Uterus (tissue), 4 donors: Measurements from ENCODE around the gene RNF13. TPM values are rescaled to one million over a fixed set of nuclear protein-coding genes. Genes with fewer than 3 reads are reported as not detected.

Experiments used
- DNase-seq, 2 donors: peaks; one replicate each; pipeline ENCODE4 v3.0.0-alpha.2; 2019 to 2020
- H3K27ac ChIP-seq, 2 donors: fragments of 200-600 bp; sonication (generic); 1 replicate in 1 of 2; 2 replicates in 1 of 2; pipeline ENCODE4 v1.5.1; 2016 to 2018
- H3K27me3 ChIP-seq, 2 donors: fragments of 200-600 bp; sonication (generic); one replicate each; pipeline ENCODE4 v1.5.1; 2018 to 2019; ENCODE audit warnings: control low read depth in 1 of 2
- H3K36me3 ChIP-seq, 2 donors: fragments of 200-600 bp; sonication (generic); one replicate each; pipeline ENCODE4 v1.5.1; 2019; ENCODE audit warnings: control low read depth in 1 of 2
- H3K4me1 ChIP-seq, 2 donors: fragments of 200-600 bp; sonication (generic); one replicate each; pipeline ENCODE4 v1.5.1; 2018 to 2019; ENCODE audit warnings: control low read depth in 1 of 2
- H3K4me3 ChIP-seq, 2 donors: fragments of 200-600 bp; sonication (generic); 1 replicate in 1 of 2; 2 replicates in 1 of 2; pipeline ENCODE4 v1.5.1; 2018 to 2019; ENCODE audit warnings: mild to moderate bottlenecking in 1 of 2
- H3K9me3 ChIP-seq, 2 donors: fragments of 200-600 bp; sonication (generic); one replicate each; pipeline ENCODE4 v1.5.1; 2019; ENCODE audit warnings: control low read depth in 1 of 2
- POLR2A ChIP-seq, 2 donors: fragments of 450-650 bp; IDR thresholded peaks; one replicate each; pipeline ENCODE4 v1.6.1; 2016; ENCODE audit warnings: antibody characterized with exemption in 2 of 2, mild to moderate bottlenecking in 1 of 2, moderate library complexity in 1 of 2
- intact Hi-C: fragments of 100-400 bp; cut with DNase I; formaldehyde crosslinking; loops from one replicate; pipeline ENCODE4 v1.15.1; 2023; ENCODE audit warnings: low total_unique reads
- total RNA-seq, 4 donors: library from RNA; depleted of rRNA in 3 of 4; stranded (reverse); fragments of >200 nt in 3 of 4; gene quantifications; one replicate each; pipeline versions ENCODE4 v1.1.0 to v1.2.4, GENCODE V29; 2014 to 2023
- TF ChIP-seq, protein P1 (sequence below), 4 experiments: fragments of 200-600 bp in 2 of 4; fragments of 450-650 bp in 2 of 4; sonication (generic) in 2 of 4; IDR thresholded peaks; one replicate each; pipeline ENCODE4 v1.5.1; 2016 to 2019; ENCODE audit warnings: antibody characterized with exemption in 4 of 4, mild to moderate bottlenecking in 2 of 4, moderate library complexity in 1 of 4
- donor health status: DM: yes; HTN: yes; CAD: no.

RNF13 gene
- total RNA-seq, 4 donors from 2014 or later: 108 to 131 (median 113) TPM

DNA sequence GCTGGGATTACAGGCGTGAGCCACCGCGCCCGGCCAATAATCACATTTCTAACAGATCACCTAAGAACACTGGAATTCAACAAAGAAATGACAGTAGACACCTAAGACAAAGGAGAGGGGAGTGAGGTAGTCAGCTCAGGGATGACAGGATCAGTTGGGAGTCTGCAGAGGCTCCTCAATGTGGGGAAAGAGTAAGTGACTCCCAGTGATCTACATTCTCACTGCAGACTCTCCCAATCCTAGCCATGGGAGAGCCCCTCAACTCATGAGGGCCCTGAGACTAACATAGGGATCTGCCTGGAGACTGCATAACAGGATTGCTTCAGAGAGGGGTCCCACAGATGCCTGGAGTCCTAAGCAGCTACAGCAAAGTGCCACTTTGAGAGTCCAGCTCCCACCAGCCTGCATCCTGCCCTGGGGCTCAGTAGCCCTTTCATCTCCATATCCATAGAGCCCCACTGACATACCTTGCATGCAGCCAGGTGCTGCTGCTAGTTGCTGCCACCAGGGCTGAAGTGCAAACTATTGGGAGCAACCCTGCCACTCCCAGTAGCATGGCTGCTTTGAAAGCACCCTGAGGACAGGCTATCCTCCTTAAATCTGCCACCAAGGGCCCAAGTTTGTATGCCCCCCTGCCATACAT, 179.5 kb downstream of the RNF13 start:
- no peak overlapping the region for H3K27ac ChIP-seq

GRCh38 chr3:149998946-149999345, 185.9 kb downstream of the RNF13 start:
- H3K36me3 ChIP-seq: no peaks in the 10 kb centered on the region
- no peak overlapping the region for H3K27ac ChIP-seq
- H3K9me3 ChIP-seq: peaks cover 0 to 5% of the 10 kb centered on the region in 2 donors
- no peaks in the 10 kb centered on the region for H3K4me1 ChIP-seq
- intact Hi-C loops: no loop called here
- no peaks in the 10 kb centered on the region for H3K27me3 ChIP-seq
- no peak for DNase-seq
- TF ChIP-seq, protein P1, sequence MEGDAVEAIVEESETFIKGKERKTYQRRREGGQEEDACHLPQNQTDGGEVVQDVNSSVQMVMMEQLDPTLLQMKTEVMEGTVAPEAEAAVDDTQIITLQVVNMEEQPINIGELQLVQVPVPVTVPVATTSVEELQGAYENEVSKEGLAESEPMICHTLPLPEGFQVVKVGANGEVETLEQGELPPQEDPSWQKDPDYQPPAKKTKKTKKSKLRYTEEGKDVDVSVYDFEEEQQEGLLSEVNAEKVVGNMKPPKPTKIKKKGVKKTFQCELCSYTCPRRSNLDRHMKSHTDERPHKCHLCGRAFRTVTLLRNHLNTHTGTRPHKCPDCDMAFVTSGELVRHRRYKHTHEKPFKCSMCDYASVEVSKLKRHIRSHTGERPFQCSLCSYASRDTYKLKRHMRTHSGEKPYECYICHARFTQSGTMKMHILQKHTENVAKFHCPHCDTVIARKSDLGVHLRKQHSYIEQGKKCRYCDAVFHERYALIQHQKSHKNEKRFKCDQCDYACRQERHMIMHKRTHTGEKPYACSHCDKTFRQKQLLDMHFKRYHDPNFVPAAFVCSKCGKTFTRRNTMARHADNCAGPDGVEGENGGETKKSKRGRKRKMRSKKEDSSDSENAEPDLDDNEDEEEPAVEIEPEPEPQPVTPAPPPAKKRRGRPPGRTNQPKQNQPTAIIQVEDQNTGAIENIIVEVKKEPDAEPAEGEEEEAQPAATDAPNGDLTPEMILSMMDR (IDR thresholded peaks at IDR 0.05): no peak
- TF ChIP-seq POLR2A (IDR thresholded peaks at IDR 0.05): no peak
- no peak overlapping the region for H3K4me3 ChIP-seq

More for the DNA sequence above, 179.5 kb downstream of the RNF13 start:
- intact Hi-C loops: no loop called here
- TF ChIP-seq, protein P1 (IDR thresholded peaks at IDR 0.05): no peak
- no peak for TF ChIP-seq POLR2A (IDR thresholded peaks at IDR 0.05)
- Histone ChIP-seq H3K9me3 (peaks cover 0 to 5% of the 10 kb centered on the region in 2 donors), H3K36me3 (no peaks in the 10 kb centered on the region), H3K27me3 (no peaks in the 10 kb centered on the region), H3K4me1 (no peaks in the 10 kb centered on the region), H3K4me3 (no peak overlapping the region)
- no peak for DNase-seq

GRCh38 chr3:149999421-149999820, 186.4 kb downstream of the RNF13 start:
- no peak for DNase-seq
- TF ChIP-seq, protein P1 (IDR thresholded peaks at IDR 0.05): no peak
- no peak for TF ChIP-seq POLR2A (IDR thresholded peaks at IDR 0.05)
- Histone ChIP-seq H3K4me3 (no peak overlapping the region), H3K27ac (no peak overlapping the region), H3K4me1 (no peaks in the 10 kb centered on the region), H3K9me3 (peaks cover 0 to 2% of the 10 kb centered on the region in 2 donors), H3K27me3 (no peaks in the 10 kb centered on the region), H3K36me3 (no peaks in the 10 kb centered on the region)
- intact Hi-C loops: no loop called here

- Histone ChIP-seq H3K36me3 (no peaks in the 10 kb centered on the region), H3K9me3 (no peaks in the 10 kb centered on the region), H3K27ac (no peak overlapping the region), H3K4me1 (no peaks in the 10 kb centered on the region), H3K27me3 (no peaks in the 10 kb centered on the region), H3K4me3 (no peak overlapping the region)
- no peak for DNase-seq
- no peak for TF ChIP-seq POLR2A (IDR thresholded peaks at IDR 0.05)
- TF ChIP-seq, protein P1 (IDR thresholded peaks at IDR 0.05): no peak
- intact Hi-C loops: no loop called here
These were observed 187.6 kb downstream of the RNF13 start for GRCh38 chr3:150000641-150001040.

GRCh38 chr3:150005243-150006112, 192.5 kb downstream of the RNF13 start:
- Histone ChIP-seq H3K4me1 (no peaks in the 10 kb centered on the region), H3K27ac (no peak overlapping the region), H3K9me3 (no peaks in the 10 kb centered on the region), H3K4me3 (no peak overlapping the region), H3K36me3 (no peaks in the 10 kb centered on the region), H3K27me3 (no peaks in the 10 kb centered on the region)
- intact Hi-C loops: no loop called here
- no peak for DNase-seq
- TF ChIP-seq, protein P1 (IDR thresholded peaks at IDR 0.05): no peak
- TF ChIP-seq POLR2A (IDR thresholded peaks at IDR 0.05): no peak
